Mesenchymal stem cell (in vitro differentiated cells and primary cell): ENCODE results near the gene ETV3L.
A peak's percentile ranks its signal among the peaks of the same experiment; 100 is the strongest.

ENCODE experiments used
- DNase-seq: peaks from one replicate; pipeline ENCODE4 v3.0.0-alpha.2; 2013
- H2AFZ ChIP-seq: one replicate; pipeline ENCODE4 v1.6.1; 2013; ENCODE audit warnings: low read depth, mild to moderate bottlenecking, control low read depth, inconsistent platforms, low read length, moderate library complexity
- H2AK5ac ChIP-seq: 2 replicates; pipeline ENCODE4 v1.6.1; 2013; ENCODE audit warnings: low read length, moderate library complexity, mild to moderate bottlenecking, inconsistent platforms; ENCODE audit not compliant: severe bottlenecking
- H2BK120ac ChIP-seq: one replicate; pipeline ENCODE4 v1.6.1; 2013; ENCODE audit warnings: low read depth, mild to moderate bottlenecking, inconsistent platforms, low read length, moderate library complexity
- H2BK12ac ChIP-seq, 2 experiments: one replicate each; pipeline ENCODE4 v1.6.1; 2013; ENCODE audit warnings: inconsistent platforms in 2 of 2, low read length in 2 of 2, mild to moderate bottlenecking in 2 of 2, moderate library complexity in 2 of 2, control low read depth in 1 of 2
- H2BK15ac ChIP-seq: one replicate; pipeline ENCODE4 v1.6.1; 2013; ENCODE audit warnings: mild to moderate bottlenecking, low read depth, inconsistent platforms; ENCODE audit not compliant: poor library complexity, severe bottlenecking
- H2BK5ac ChIP-seq: 2 replicates; pipeline ENCODE4 v1.6.1; 2013; ENCODE audit warnings: low read depth, mild to moderate bottlenecking, low read length, control low read depth, inconsistent platforms; ENCODE audit not compliant: poor library complexity, severe bottlenecking
- H3K14ac ChIP-seq, 2 experiments: one replicate each; pipeline ENCODE4 v1.6.1; 2013; ENCODE audit warnings: inconsistent platforms in 2 of 2, low read length in 2 of 2, control low read depth in 1 of 2, mild to moderate bottlenecking in 1 of 2, moderate library complexity in 1 of 2
- H3K18ac ChIP-seq, 2 experiments: one replicate each; pipeline ENCODE4 v1.6.1; 2013; ENCODE audit warnings: inconsistent platforms in 2 of 2, low read length in 2 of 2, control low read depth in 1 of 2, low read depth in 1 of 2, mild to moderate bottlenecking in 1 of 2
- H3K23ac ChIP-seq, 2 experiments: one replicate each; pipeline ENCODE4 v1.6.1; 2013; ENCODE audit warnings: inconsistent platforms in 2 of 2, low read length in 2 of 2, mild to moderate bottlenecking in 2 of 2, moderate library complexity in 2 of 2, control low read depth in 1 of 2
- H3K27ac ChIP-seq: 2 replicates; pipeline ENCODE4 v1.5.1; 2013; ENCODE audit warnings: mild to moderate bottlenecking, moderate library complexity, low read length, control low read depth, inconsistent platforms; ENCODE audit not compliant: poor library complexity, severe bottlenecking
- H3K27me3 ChIP-seq, 2 experiments: 2 replicates each; pipeline versions ENCODE4 v1.6.1 to v1.7.0; 2013; ENCODE audit warnings: low read length in 2 of 2, mild to moderate bottlenecking in 2 of 2, moderate library complexity in 2 of 2, control low read depth in 1 of 2, inconsistent platforms in 1 of 2; ENCODE audit not compliant: control insufficient read depth in 1 of 2, insufficient read depth in 1 of 2
- H3K36me3 ChIP-seq, 2 experiments: 2 replicates each; pipeline versions ENCODE4 v1.6.1 to v1.7.0; 2013; ENCODE audit warnings: low read length in 2 of 2, control low read depth in 1 of 2, inconsistent platforms in 1 of 2, low read depth in 1 of 2, mild to moderate bottlenecking in 1 of 2; ENCODE audit not compliant: insufficient read depth in 2 of 2, control insufficient read depth in 1 of 2
- H3K4ac ChIP-seq, 2 experiments: one replicate each; pipeline ENCODE4 v1.6.1; 2013; ENCODE audit warnings: inconsistent platforms in 2 of 2, low read length in 2 of 2, mild to moderate bottlenecking in 2 of 2, moderate library complexity in 2 of 2, control low read depth in 1 of 2, low read depth in 1 of 2
- H3K4me1 ChIP-seq: 2 replicates; pipeline ENCODE4 v1.6.1; 2013; ENCODE audit warnings: low read depth, low read length, control low read depth; ENCODE audit not compliant: control insufficient read depth, insufficient read depth
- H3K4me2 ChIP-seq: 2 replicates; pipeline ENCODE4 v1.6.1; 2013; ENCODE audit warnings: low read length, mild to moderate bottlenecking, inconsistent platforms; ENCODE audit not compliant: poor library complexity, severe bottlenecking
- H3K4me3 ChIP-seq, 2 experiments: 2 replicates each; pipeline versions ENCODE4 v1.5.1 to v1.7.0; 2013; ENCODE audit warnings: low read length in 2 of 2, mild to moderate bottlenecking in 2 of 2, control low read depth in 1 of 2, low read depth in 1 of 2; ENCODE audit not compliant: insufficient read depth in 1 of 2
- H3K79me1 ChIP-seq: replicated peaks from 2 replicates; pipeline ENCODE4 v1.6.1; 2013; ENCODE audit warnings: mild to moderate bottlenecking, control low read depth, low read length, inconsistent platforms; ENCODE audit not compliant: poor library complexity, severe bottlenecking
- H3K9ac ChIP-seq: 2 replicates; pipeline ENCODE4 v1.7.0; 2013; ENCODE audit warnings: mild to moderate bottlenecking, low read length, moderate library complexity
- H3K9me3 ChIP-seq: 2 replicates; pipeline ENCODE4 v1.7.0; 2013; ENCODE audit warnings: mild to moderate bottlenecking, low read length; ENCODE audit not compliant: control insufficient read depth
- H4K8ac ChIP-seq: one replicate; pipeline ENCODE4 v1.6.1; 2013; ENCODE audit warnings: inconsistent platforms, mild to moderate bottlenecking, low read length, moderate library complexity
- H4K91ac ChIP-seq: one replicate; pipeline ENCODE4 v1.6.1; 2013; ENCODE audit warnings: mild to moderate bottlenecking, low read length, inconsistent platforms
- WGBS: methylation state at CpG from one replicate; pipeline ENCODE4 v1.1.7; 2013; ENCODE audit warnings: mixed read lengths; 5-methylcytosine and 5-hydroxymethylcytosine counted together

ETV3L gene

DNA sequence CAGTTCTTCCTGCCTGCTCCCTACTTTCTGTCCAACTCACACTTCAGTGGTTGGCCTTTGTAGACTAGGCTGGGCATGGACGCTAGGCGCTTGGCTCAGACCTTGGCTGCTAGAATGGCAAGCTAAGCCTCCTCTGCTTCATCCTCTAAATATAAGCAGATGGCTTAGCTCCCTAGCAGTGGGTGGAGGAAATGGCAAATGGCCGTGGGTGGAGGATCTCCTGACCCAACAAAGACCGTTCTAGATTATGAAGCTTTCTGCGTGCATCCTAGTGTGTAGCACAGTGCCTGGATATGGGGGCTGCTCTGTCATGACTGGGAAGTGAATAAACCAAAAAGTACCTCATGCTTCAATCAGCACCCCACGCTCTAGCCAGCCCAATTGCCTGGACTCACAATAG, 10.4 kb upstream of the ETV3L start:
- H3K27ac ChIP-seq: no peak overlapping the region
- H3K4me1 ChIP-seq: peaks cover 15% of the 10 kb centered on the region
- no peak overlapping the region for H2BK120ac ChIP-seq
- H3K4me2 ChIP-seq: no peak overlapping the region
- H2BK15ac ChIP-seq: no peak overlapping the region
- no peaks in the 10 kb centered on the region for H3K9me3 ChIP-seq
- no peak overlapping the region for H3K9ac ChIP-seq
- 94% methylated on average over 4 of the region's 6 CpGs for WGBS
- peak overlapping the region; percentile 7 for H4K91ac ChIP-seq
- DNase-seq: no peak
- no peak overlapping the region for H4K8ac ChIP-seq
- H3K4ac ChIP-seq: no peak overlapping the region
- no peaks in the 10 kb centered on the region for H3K79me1 ChIP-seq
- H3K23ac ChIP-seq: peak overlapping the region in 1 of 2 experiments; percentile 51
- H3K36me3 ChIP-seq: no peaks in the 10 kb centered on the region
- H3K14ac ChIP-seq: no peak overlapping the region
- no peak overlapping the region for H2AFZ ChIP-seq
- no peak overlapping the region for H3K4me3 ChIP-seq
- no peak overlapping the region for H2BK5ac ChIP-seq
- no peak overlapping the region for H2BK12ac ChIP-seq
- no peak overlapping the region for H3K18ac ChIP-seq
- H2AK5ac ChIP-seq: no peak overlapping the region
- peaks cover 35 to 44% of the 10 kb centered on the region in 2 experiments for H3K27me3 ChIP-seq

DNA sequence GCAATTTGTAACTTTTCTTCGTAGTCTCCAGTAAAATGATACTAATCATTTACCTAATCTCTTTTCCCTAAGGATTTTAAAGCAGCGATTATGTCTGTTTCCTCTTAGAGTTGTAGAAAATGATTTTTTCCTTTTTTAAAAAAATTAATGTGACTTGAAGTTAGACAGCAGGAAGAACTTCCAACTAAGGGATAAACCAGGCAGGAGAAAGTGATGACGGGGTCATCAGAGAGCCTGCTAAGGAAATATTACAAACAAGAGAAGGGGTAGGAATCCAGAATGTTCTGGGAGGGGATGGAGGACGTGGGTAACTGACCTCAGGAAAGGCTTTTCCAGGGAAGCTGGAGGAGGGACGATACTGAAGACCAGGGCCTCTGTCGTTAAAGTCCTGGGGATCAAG, 8.8 kb upstream of the ETV3L start:
- no peak overlapping the region for H2AFZ ChIP-seq
- no peak overlapping the region for H3K27ac ChIP-seq
- H2BK5ac ChIP-seq: no peak overlapping the region
- no peak overlapping the region for H3K4me2 ChIP-seq
- no peak overlapping the region for H3K18ac ChIP-seq
- no peak overlapping the region for H3K23ac ChIP-seq
- H3K9ac ChIP-seq: no peak overlapping the region
- H2BK12ac ChIP-seq: no peak overlapping the region
- no peak overlapping the region for H3K14ac ChIP-seq
- H3K4me1 ChIP-seq: peaks cover 15% of the 10 kb centered on the region
- WGBS: 81% methylated on average over 3 of the region's 6 CpGs
- no peaks in the 10 kb centered on the region for H3K36me3 ChIP-seq
- no peak for DNase-seq
- H2AK5ac ChIP-seq: no peak overlapping the region
- H3K27me3 ChIP-seq: peaks cover 20 to 31% of the 10 kb centered on the region in 2 experiments
- H2BK120ac ChIP-seq: no peak overlapping the region
- no peak overlapping the region for H4K8ac ChIP-seq
- no peak overlapping the region for H3K4ac ChIP-seq
- no peak overlapping the region for H3K4me3 ChIP-seq
- H2BK15ac ChIP-seq: no peak overlapping the region
- no peaks in the 10 kb centered on the region for H3K9me3 ChIP-seq
- H3K79me1 ChIP-seq: no peaks in the 10 kb centered on the region
- H4K91ac ChIP-seq: no peak overlapping the region

DNA sequence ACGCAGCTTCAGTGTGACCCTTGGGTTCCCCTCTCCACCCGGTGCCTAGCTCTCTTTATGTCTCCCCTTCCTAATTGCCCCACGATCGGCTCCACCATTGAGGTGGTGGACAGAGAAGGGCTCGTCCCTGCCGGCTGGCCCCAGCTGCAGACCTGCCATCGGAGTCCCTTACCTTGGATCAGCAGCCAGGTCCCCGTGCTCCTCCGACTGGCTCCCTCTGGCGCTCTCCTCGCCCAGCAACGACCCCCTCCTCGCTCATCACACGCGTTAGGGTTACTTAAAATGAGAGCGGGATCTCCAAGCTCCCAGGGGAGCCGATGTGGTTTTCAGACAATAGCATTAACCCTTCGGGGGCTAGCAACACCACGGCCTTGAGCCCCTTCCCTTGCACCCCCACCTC, 8.1 kb upstream of the ETV3L start:
- Histone ChIP-seq H3K18ac (no peak overlapping the region), H2BK5ac (no peak overlapping the region), H4K8ac (no peak overlapping the region), H3K14ac (no peak overlapping the region), H3K36me3 (no peaks in the 10 kb centered on the region), H3K4me3 (no peak overlapping the region), H2AFZ (no peak overlapping the region), H3K9ac (no peak overlapping the region), H3K4me1 (peaks cover 15% of the 10 kb centered on the region), H3K23ac (no peak overlapping the region), H2AK5ac (no peak overlapping the region), H2BK120ac (no peak overlapping the region), H4K91ac (no peak overlapping the region), H3K9me3 (no peaks in the 10 kb centered on the region), H3K27ac (no peak overlapping the region), H3K4me2 (no peak overlapping the region), H2BK15ac (no peak overlapping the region), H2BK12ac (no peak overlapping the region), H3K4ac (no peak overlapping the region), H3K27me3 (peaks cover 16 to 24% of the 10 kb centered on the region in 2 experiments), H3K79me1 (no peaks in the 10 kb centered on the region)
- WGBS: 55% methylated on average over 19 of the region's 19 CpGs
- no peak for DNase-seq

DNA sequence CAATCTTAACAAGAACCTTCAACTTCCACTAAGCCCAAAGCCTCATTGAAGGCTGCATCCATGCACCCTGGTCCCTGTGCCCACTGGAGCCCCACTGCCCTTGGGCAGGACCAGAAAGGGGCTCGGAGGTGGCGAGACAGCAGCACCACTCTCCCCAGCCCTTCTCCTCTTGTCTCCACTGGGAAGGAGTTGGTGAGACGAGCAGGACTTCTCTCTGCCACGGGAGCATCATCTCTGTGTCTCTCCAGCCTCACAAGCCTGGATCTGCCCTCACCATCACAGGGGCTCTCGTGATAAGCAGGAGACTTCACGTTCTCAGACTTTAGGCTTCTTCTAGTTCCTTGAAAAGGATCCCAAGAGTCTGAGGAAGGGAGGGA, 7.2 kb upstream of the ETV3L start:
- Histone ChIP-seq H3K14ac (no peak overlapping the region), H3K27ac (no peak overlapping the region), H2BK120ac (no peak overlapping the region), H2BK15ac (peak overlapping the region; percentile 83), H3K4me3 (no peak overlapping the region), H3K9me3 (no peaks in the 10 kb centered on the region), H3K9ac (peak overlapping the region; percentile 70), H3K23ac (no peak overlapping the region), H2AFZ (peak overlapping the region; percentile 57), H3K79me1 (no peaks in the 10 kb centered on the region), H3K36me3 (no peaks in the 10 kb centered on the region), H2AK5ac (no peak overlapping the region), H3K4ac (no peak overlapping the region), H2BK12ac (peak overlapping the region in 1 of 2 experiments; percentile 0), H3K4me1 (peaks cover 15% of the 10 kb centered on the region), H3K18ac (peak overlapping the region in 1 of 2 experiments; percentile 4), H3K4me2 (no peak overlapping the region), H3K27me3 (peaks cover 7 to 15% of the 10 kb centered on the region in 2 experiments), H2BK5ac (no peak overlapping the region), H4K91ac (no peak overlapping the region), H4K8ac (peak overlapping the region; percentile 83)
- WGBS: 75% methylated on average over 6 of the region's 6 CpGs
- DNase-seq: no peak
